Activated CD4-positive, alpha-beta T cell treated with anti-CD3 and anti-CD28 coated beads for 36 hours (primary cell): ENCODE data around the gene PTK7. TPM values are rescaled to one million over a fixed set of nuclear protein-coding genes. Genes with fewer than 3 reads are reported as not detected.

Experiments used
- ATAC-seq: fragments of 200-7000 bp; cut with Tn5 transposase; one replicate; pipeline ENCODE4 v1.10.0; 2021; ENCODE audit warnings: mild to moderate bottlenecking, moderate library complexity
- CTCF ChIA-PET: fragments of 350-600 bp; sonication (Branson Sonifier 250); formaldehyde crosslinking; loops from one replicate; lab custom pipeline; 2021; ENCODE audit warnings: antibody characterized with exemption; lab: Charles Lee
- POLR2A ChIA-PET: fragments of 350-600 bp; sonication (Branson Sonifier 250); formaldehyde crosslinking; loops from one replicate; lab custom pipeline; 2021; ENCODE audit warnings: antibody characterized with exemption, inconsistent platforms; lab: Charles Lee
- DNase-seq: peaks from one replicate; pipeline ENCODE4 v3.0.0-alpha.2; 2020
- H3K27ac Mint-ChIP-seq: one replicate; pipeline ENCODE4 v1.8.0; 2021; ENCODE audit warnings: mixed read lengths
- H3K27me3 Mint-ChIP-seq: one replicate; pipeline ENCODE4 v1.8.0; 2021; ENCODE audit warnings: mixed read lengths
- H3K36me3 Mint-ChIP-seq: one replicate; pipeline ENCODE4 v1.8.0; 2021; ENCODE audit warnings: low read depth, mixed read lengths
- H3K4me1 Mint-ChIP-seq: one replicate; pipeline ENCODE4 v1.8.0; 2021; ENCODE audit warnings: mixed read lengths
- H3K4me3 Mint-ChIP-seq: one replicate; pipeline ENCODE4 v1.8.0; 2021; ENCODE audit warnings: mild to moderate bottlenecking, moderate library complexity, mixed read lengths
- H3K9me3 Mint-ChIP-seq: one replicate; pipeline ENCODE4 v1.8.0; 2021; ENCODE audit warnings: low read depth, mixed read lengths
- intact Hi-C, 2 experiments: fragments of 100-400 bp; cut with DNase I in 1 of 2; cut with micrococcal nuclease in 1 of 2; formaldehyde crosslinking; loops; one replicate each; pipeline versions ENCODE4 v1.14.2 to v1.15.1; 2022 to 2024; cut with DNase I, micrococcal nuclease
- total RNA-seq, 2 experiments: library from RNA; stranded (reverse); gene quantifications; one replicate each; pipeline ENCODE4 v1.2.3, GENCODE V29; 2021

The PTK7 gene
- total RNA-seq, 2 experiments from 2014 or later: 4.1 to 4.6 TPM

GRCh38 chr6:43120101-43120763, 44.1 kb downstream of the PTK7 start:
- intact Hi-C loops: no loop called here
- CTCF ChIA-PET: interaction anchor here (1.1 kb wide), 1 partner anchor 24 kb away, joined by 4 read pairs; no protein-coding TSS in a partner anchor
- DNase-seq (no peak), ATAC-seq (no peak)
- POLR2A ChIA-PET: no interaction called here
- Mint-ChIP-seq H3K4me1 (no peaks in the 10 kb centered on the region), H3K36me3 (no peaks in the 10 kb centered on the region), H3K27ac (no peak overlapping the region), H3K27me3 (no peaks in the 10 kb centered on the region), H3K9me3 (no peaks in the 10 kb centered on the region), H3K4me3 (no peak overlapping the region)

GRCh38 chr6:43120944-43121913, 45.1 kb downstream of the PTK7 start:
- H3K9me3 Mint-ChIP-seq: no peaks in the 10 kb centered on the region
- DNase-seq: no peak
- CTCF ChIA-PET: interaction anchor here (0.7 to 1.1 kb wide), 2 partner anchors 23 to 689 kb away, joined by 3 to 4 read pairs; no protein-coding TSS in a partner anchor
- intact Hi-C loops: no loop called here
- H3K27me3 Mint-ChIP-seq: no peaks in the 10 kb centered on the region
- ATAC-seq: no peak
- H3K36me3 Mint-ChIP-seq: no peaks in the 10 kb centered on the region
- H3K4me1 Mint-ChIP-seq: no peaks in the 10 kb centered on the region
- POLR2A ChIA-PET: no interaction called here
- H3K4me3 Mint-ChIP-seq: no peak overlapping the region
- H3K27ac Mint-ChIP-seq: no peak overlapping the region

- Mint-ChIP-seq H3K4me3 (no peak overlapping the region), H3K9me3 (no peaks in the 10 kb centered on the region), H3K27ac (no peak overlapping the region), H3K4me1 (no peaks in the 10 kb centered on the region), H3K36me3 (no peaks in the 10 kb centered on the region), H3K27me3 (no peaks in the 10 kb centered on the region)
- CTCF ChIA-PET: no interaction called here
- DNase-seq (no peak), ATAC-seq (no peak)
- intact Hi-C loops: no loop called here
- POLR2A ChIA-PET: no interaction called here
These were observed 46.0 kb downstream of the PTK7 start for GRCh38 chr6:43122146-43122545.

- no peak for DNase-seq
- no peak overlapping the region for H3K4me3 Mint-ChIP-seq
These were observed 47.6 kb downstream of the PTK7 start for GRCh38 chr6:43123461-43124314.

GRCh38 chr6:43124481-43124880, 48.4 kb downstream of the PTK7 start:
- Mint-ChIP-seq H3K36me3 (no peaks in the 10 kb centered on the region), H3K4me3 (no peak overlapping the region), H3K27ac (no peak overlapping the region), H3K9me3 (no peaks in the 10 kb centered on the region), H3K27me3 (no peaks in the 10 kb centered on the region), H3K4me1 (no peaks in the 10 kb centered on the region)
- ChIA-PET POLR2A (interaction anchor here (0.5 kb wide), 1 partner anchor 111 kb away, joined by 3 read pairs; no protein-coding TSS in a partner anchor), CTCF (interaction anchor here (1.1 kb wide), 1 partner anchor 19 kb away, joined by 5 read pairs; no protein-coding TSS in a partner anchor)
- intact Hi-C loops: no loop called here
- ATAC-seq: no peak
- DNase-seq: no peak

More at GRCh38 chr6:43123461-43124314, 47.6 kb downstream of the PTK7 start:
- H3K27me3 Mint-ChIP-seq: no peaks in the 10 kb centered on the region
- H3K36me3 Mint-ChIP-seq: no peaks in the 10 kb centered on the region
- CTCF ChIA-PET: interaction anchor here (1.1 kb wide), 1 partner anchor 20 kb away, joined by 5 read pairs; no protein-coding TSS in a partner anchor
- no peaks in the 10 kb centered on the region for H3K4me1 Mint-ChIP-seq
- POLR2A ChIA-PET: no interaction called here
- intact Hi-C loops: no loop called here
- no peak overlapping the region for H3K27ac Mint-ChIP-seq
- no peaks in the 10 kb centered on the region for H3K9me3 Mint-ChIP-seq
- ATAC-seq: no peak

- DNase-seq: no peak
- Mint-ChIP-seq H3K27me3 (no peaks in the 10 kb centered on the region), H3K4me3 (no peak overlapping the region), H3K9me3 (no peaks in the 10 kb centered on the region), H3K27ac (no peak overlapping the region), H3K4me1 (no peaks in the 10 kb centered on the region), H3K36me3 (no peaks in the 10 kb centered on the region)
- ChIA-PET POLR2A (interaction anchor here (0.6 kb wide), 1 partner anchor 177 kb away, joined by 4 read pairs; no protein-coding TSS in a partner anchor), CTCF (no interaction called here)
- ATAC-seq: no peak
- intact Hi-C loops: no loop called here
These were observed 49.0 kb downstream of the PTK7 start for GRCh38 chr6:43125119-43125518.

GRCh38 chr6:43125555-43125954, 49.4 kb downstream of the PTK7 start:
- H3K27ac Mint-ChIP-seq: no peak overlapping the region
- no peaks in the 10 kb centered on the region for H3K27me3 Mint-ChIP-seq
- H3K9me3 Mint-ChIP-seq: no peaks in the 10 kb centered on the region
- CTCF ChIA-PET: no interaction called here
- H3K36me3 Mint-ChIP-seq: no peaks in the 10 kb centered on the region
- ATAC-seq: no peak
- intact Hi-C loops: no loop called here
- DNase-seq: no peak
- POLR2A ChIA-PET: interaction anchor here (0.6 kb wide), 1 partner anchor 178 kb away, joined by 4 read pairs; no protein-coding TSS in a partner anchor
- H3K4me3 Mint-ChIP-seq: no peak overlapping the region
- no peaks in the 10 kb centered on the region for H3K4me1 Mint-ChIP-seq

- H3K27ac Mint-ChIP-seq: no peak overlapping the region
- POLR2A ChIA-PET: no interaction called here
- intact Hi-C loops: no loop called here
- no peaks in the 10 kb centered on the region for H3K4me1 Mint-ChIP-seq
- H3K4me3 Mint-ChIP-seq: no peak overlapping the region
- ATAC-seq: no peak
- CTCF ChIA-PET: no interaction called here
- no peaks in the 10 kb centered on the region for H3K36me3 Mint-ChIP-seq
- no peaks in the 10 kb centered on the region for H3K9me3 Mint-ChIP-seq
- H3K27me3 Mint-ChIP-seq: no peaks in the 10 kb centered on the region
- DNase-seq: no peak
These were observed 51.1 kb downstream of the PTK7 start for GRCh38 chr6:43127180-43127579.

- DNase-seq: no peak
- no peak overlapping the region for H3K4me3 Mint-ChIP-seq
- H3K27me3 Mint-ChIP-seq: no peaks in the 10 kb centered on the region
- CTCF ChIA-PET: interaction anchor here (0.7 kb wide), 1 partner anchor 93 kb away, joined by 3 read pairs; no protein-coding TSS in a partner anchor
- no peaks in the 10 kb centered on the region for H3K36me3 Mint-ChIP-seq
- no peak overlapping the region for H3K27ac Mint-ChIP-seq
- no peak for ATAC-seq
- no peaks in the 10 kb centered on the region for H3K9me3 Mint-ChIP-seq
- H3K4me1 Mint-ChIP-seq: no peaks in the 10 kb centered on the region
- intact Hi-C loops: no loop called here
- POLR2A ChIA-PET: interaction anchor here (0.7 kb wide), 1 partner anchor 133 kb away, joined by 5 read pairs; no protein-coding TSS in a partner anchor
These were observed 51.8 kb downstream of the PTK7 start for GRCh38 chr6:43127877-43128276.

- Mint-ChIP-seq H3K4me1 (no peaks in the 10 kb centered on the region), H3K9me3 (no peaks in the 10 kb centered on the region), H3K27ac (no peak overlapping the region), H3K36me3 (no peaks in the 10 kb centered on the region), H3K4me3 (no peak overlapping the region), H3K27me3 (no peaks in the 10 kb centered on the region)
- DNase-seq (no peak), ATAC-seq (no peak)
- intact Hi-C loops: no loop called here
- ChIA-PET CTCF (interaction anchor here (1.6 kb wide), 1 partner anchor 15 kb away, joined by 4 read pairs; no protein-coding TSS in a partner anchor), POLR2A (no interaction called here)
These were observed 52.8 kb downstream of the PTK7 start for GRCh38 chr6:43128926-43129325.
